Neural progenitor cell (in vitro differentiated cells): Measurements from ENCODE around the gene PCDHB9. TPM values are rescaled to one million over a fixed set of nuclear protein-coding genes. Genes with fewer than 3 reads are reported as not detected.
"Not testable (repeated sequence)": the region's sequence is repeated elsewhere in the genome, so short reads cannot be mapped to it uniquely, and the experiment has no call there.

Experiments used
- DNase-seq: peaks from one replicate; pipeline ENCODE4 v3.0.0-alpha.2; 2016; ENCODE audit warnings: low spot score
- H2AFZ ChIP-seq: fragments of 200-600 bp; sonication (generic); replicated peaks from 2 replicates; pipeline ENCODE4 v1.6.1; 2016; ENCODE audit warnings: antibody characterized with exemption
- H3F3A ChIP-seq: fragments of 200-600 bp; sonication (generic); 2 replicates; pipeline ENCODE4 v1.6.1; 2016; ENCODE audit warnings: antibody characterized with exemption, low read depth
- H3K27ac ChIP-seq: fragments of 200-600 bp; sonication (generic); 2 replicates; pipeline ENCODE4 v1.5.1; 2016; ENCODE audit warnings: mild to moderate bottlenecking
- H3K27me3 ChIP-seq: fragments of 200-600 bp; sonication (generic); 2 replicates; pipeline ENCODE4 v1.6.1; 2016; ENCODE audit warnings: mild to moderate bottlenecking, moderate library complexity
- H3K36me3 ChIP-seq: fragments of 200-600 bp; sonication (generic); 2 replicates; pipeline ENCODE4 v1.5.1; 2016
- H3K4me1 ChIP-seq: fragments of 200-600 bp; sonication (generic); 2 replicates; pipeline ENCODE4 v1.6.1; 2016; ENCODE audit warnings: mixed run types
- H3K4me2 ChIP-seq: fragments of 200-600 bp; sonication (generic); 2 replicates; pipeline ENCODE4 v1.6.1; 2016
- H3K4me3 ChIP-seq: fragments of 200-600 bp; sonication (generic); 2 replicates; pipeline ENCODE4 v1.5.1; 2016
- H3K79me2 ChIP-seq: fragments of 200-600 bp; sonication (generic); 2 replicates; pipeline ENCODE4 v1.6.1; 2016; ENCODE audit warnings: low read depth
- H3K9ac ChIP-seq: fragments of 200-600 bp; sonication (generic); 2 replicates; pipeline ENCODE4 v1.6.1; 2016
- H3K9me3 ChIP-seq: fragments of 200-600 bp; sonication (generic); 2 replicates; pipeline ENCODE4 v1.5.1; 2016; ENCODE audit warnings: low read depth
- H4K20me1 ChIP-seq: fragments of 200-600 bp; sonication (generic); 2 replicates; pipeline ENCODE4 v1.6.1; 2016; ENCODE audit warnings: low read depth
- H3K27ac Mint-ChIP-seq: 3 replicates; pipeline ENCODE4 v1.8.0; 2021; ENCODE audit warnings: mixed read lengths
- H3K27me3 Mint-ChIP-seq: 2 replicates; pipeline ENCODE4 v1.8.0; 2022; ENCODE audit warnings: low read depth, mild to moderate bottlenecking, inconsistent platforms, moderate library complexity, mixed read lengths; ENCODE audit not compliant: insufficient read depth
- H3K36me3 Mint-ChIP-seq: 3 replicates; pipeline ENCODE4 v1.8.0; 2021; ENCODE audit warnings: mixed read lengths
- H3K4me1 Mint-ChIP-seq: 3 replicates; pipeline ENCODE4 v1.8.0; 2021; ENCODE audit warnings: mixed read lengths
- H3K4me3 Mint-ChIP-seq: 3 replicates; pipeline ENCODE4 v1.8.0; 2021; ENCODE audit warnings: mild to moderate bottlenecking, moderate library complexity, mixed read lengths
- H3K9me3 Mint-ChIP-seq: 3 replicates; pipeline ENCODE4 v1.8.0; 2020; ENCODE audit warnings: mixed read lengths
- CTCF ChIP-seq: fragments of 200-600 bp; sonication (generic); IDR thresholded peaks from 2 replicates; pipeline ENCODE4 v1.5.1; 2017; ENCODE audit warnings: antibody characterized with exemption, mild to moderate bottlenecking
- EZH2 ChIP-seq: fragments of 200-600 bp; sonication (generic); IDR thresholded peaks from 2 replicates; pipeline ENCODE4 v1.6.1; 2017; ENCODE audit warnings: antibody characterized with exemption, mild to moderate bottlenecking, moderate library complexity
- EZH2phosphoT487 ChIP-seq: fragments of 200-600 bp; sonication (generic); IDR thresholded peaks from 2 replicates; pipeline ENCODE4 v1.6.1; 2017; ENCODE audit warnings: antibody characterized with exemption
- total RNA-seq: library from RNA; depleted of rRNA; stranded (reverse); fragments of >200 nt; gene quantifications from 2 replicates; pipeline ENCODE4 v1.2.3, GENCODE V29; 2015; ENCODE audit warnings: low replicate concordance

Gene PCDHB9
- total RNA-seq, 1 donor from 2014 or later: 4.6 TPM

GRCh38 chr5:141180313-141180712 lies 6.6 kb upstream of the PCDHB9 start:
- H3K27me3 Mint-ChIP-seq: peaks cover 6% of the 10 kb centered on the region
- no peaks in the 10 kb centered on the region for H3F3A ChIP-seq
- no peaks in the 10 kb centered on the region for H3K27me3 ChIP-seq
- H3K27ac ChIP-seq: no peak overlapping the region
- H3K79me2 ChIP-seq: no peaks in the 10 kb centered on the region
- no peak overlapping the region for H3K4me3 Mint-ChIP-seq
- H3K9me3 Mint-ChIP-seq: peaks cover 33% of the 10 kb centered on the region
- no peaks in the 10 kb centered on the region for H3K4me1 ChIP-seq
- no peaks in the 10 kb centered on the region for H3K9me3 ChIP-seq
- H3K4me2 ChIP-seq: no peak overlapping the region
- no peak overlapping the region for H3K9ac ChIP-seq
- no peak overlapping the region for H2AFZ ChIP-seq
- H4K20me1 ChIP-seq: no peaks in the 10 kb centered on the region
- no peak overlapping the region for H3K4me3 ChIP-seq
- no peak for DNase-seq
- no peak overlapping the region for H3K27ac Mint-ChIP-seq
- H3K4me1 Mint-ChIP-seq: no peaks in the 10 kb centered on the region
- H3K36me3 ChIP-seq: no peaks in the 10 kb centered on the region
- peaks cover 14% of the 10 kb centered on the region for H3K36me3 Mint-ChIP-seq
- no peak for TF ChIP-seq CTCF
- TF ChIP-seq EZH2phosphoT487: no peak
- no peak for TF ChIP-seq EZH2

GRCh38 chr5:141182248-141182647 lies 4.7 kb upstream of the PCDHB9 start, which contains the start of gene PCDHB16:
TSS of gene PCDHB16 (plus strand) at chr5:141182387. CDS start at chr5:141182560, 173 bp downstream.
- H3K36me3 Mint-ChIP-seq: peaks cover 14% of the 10 kb centered on the region
- H3K4me3 ChIP-seq: peak within 1 kb of the TSS; percentile 44
- no peaks in the 10 kb centered on the region for H3K79me2 ChIP-seq
- peaks cover 6% of the 10 kb centered on the region for H3K27me3 Mint-ChIP-seq
- H3K4me1 Mint-ChIP-seq: no peaks in the 10 kb centered on the region
- no peak for TF ChIP-seq EZH2
- TF ChIP-seq CTCF: peak; percentile 72
- TF ChIP-seq EZH2phosphoT487: no peak
- H2AFZ ChIP-seq: peak within 1 kb of the TSS; percentile 96
- H4K20me1 ChIP-seq: no peaks in the 10 kb centered on the region
- no peak within 1 kb of the TSS for H3K27ac ChIP-seq
- H3F3A ChIP-seq: no peaks in the 10 kb centered on the region
- peaks cover 37% of the 10 kb centered on the region for H3K9me3 Mint-ChIP-seq
- no peaks in the 10 kb centered on the region for H3K27me3 ChIP-seq
- DNase-seq: peak; percentile 79
- H3K4me3 Mint-ChIP-seq: peak within 1 kb of the TSS; percentile 78
- no peaks in the 10 kb centered on the region for H3K36me3 ChIP-seq
- peak within 1 kb of the TSS; percentile 55 for H3K4me2 ChIP-seq
- H3K9me3 ChIP-seq: no peaks in the 10 kb centered on the region
- H3K4me1 ChIP-seq: no peaks in the 10 kb centered on the region
- H3K27ac Mint-ChIP-seq: peak within 1 kb of the TSS; percentile 94
- no peak within 1 kb of the TSS for H3K9ac ChIP-seq

- H3K4me3 Mint-ChIP-seq: not testable (repeated sequence)
Observed at GRCh38 chr5:141184117-141184855, 2.7 kb upstream of the PCDHB9 start.

GRCh38 chr5:141188682-141189081 lies 1.7 kb downstream of the PCDHB9 start:
- not testable (repeated sequence) for H3K27me3 Mint-ChIP-seq, H3K27ac Mint-ChIP-seq, H4K20me1 ChIP-seq, H3K9me3 ChIP-seq, H3K36me3 ChIP-seq, H3K4me3 Mint-ChIP-seq, H3K27ac ChIP-seq, H3K4me2 ChIP-seq, H2AFZ ChIP-seq, H3K27me3 ChIP-seq, H3K9ac ChIP-seq, H3K4me1 ChIP-seq, DNase-seq, H3F3A ChIP-seq, H3K79me2 ChIP-seq, H3K4me1 Mint-ChIP-seq, H3K4me3 ChIP-seq
- peaks cover 55% of the 10 kb centered on the region for H3K9me3 Mint-ChIP-seq
- H3K36me3 Mint-ChIP-seq: peaks cover 18% of the 10 kb centered on the region

More at GRCh38 chr5:141184117-141184855, 2.7 kb upstream of the PCDHB9 start:
- H2AFZ ChIP-seq, H3F3A ChIP-seq, H3K4me3 ChIP-seq, H3K27me3 ChIP-seq, H3K36me3 ChIP-seq, H3K4me1 ChIP-seq, H3K9ac ChIP-seq, H3K27ac ChIP-seq, H3K27me3 Mint-ChIP-seq, H3K9me3 ChIP-seq, H3K27ac Mint-ChIP-seq, DNase-seq, H3K79me2 ChIP-seq, H3K4me2 ChIP-seq, H4K20me1 ChIP-seq, H3K4me1 Mint-ChIP-seq: not testable (repeated sequence)
- Mint-ChIP-seq H3K9me3 (peaks cover 44% of the 10 kb centered on the region), H3K36me3 (peaks cover 18% of the 10 kb centered on the region)

DNA sequence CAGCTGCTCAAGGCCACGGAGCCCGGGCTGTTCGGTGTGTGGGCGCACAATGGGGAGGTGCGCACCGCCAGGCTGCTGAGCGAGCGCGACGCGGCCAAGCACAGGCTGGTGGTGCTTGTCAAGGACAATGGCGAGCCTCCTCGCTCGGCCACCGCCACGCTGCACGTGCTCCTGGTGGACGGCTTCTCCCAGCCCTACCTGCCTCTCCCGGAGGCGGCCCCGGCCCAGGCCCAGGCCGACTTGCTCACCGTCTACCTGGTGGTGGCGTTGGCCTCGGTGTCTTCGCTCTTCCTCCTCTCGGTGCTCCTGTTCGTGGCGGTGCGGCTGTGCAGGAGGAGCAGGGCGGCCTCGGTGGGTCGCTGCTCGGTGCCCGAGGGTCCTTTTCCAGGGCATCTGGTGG lies 2.2 kb downstream of the PCDHB9 start:
- not testable (repeated sequence) for H3F3A ChIP-seq, H3K9ac ChIP-seq, H3K27ac Mint-ChIP-seq, H3K27me3 ChIP-seq, H3K4me3 Mint-ChIP-seq, H3K79me2 ChIP-seq, H3K27ac ChIP-seq, H3K27me3 Mint-ChIP-seq, H3K36me3 ChIP-seq, DNase-seq, H3K4me1 Mint-ChIP-seq, H3K4me2 ChIP-seq, H3K4me1 ChIP-seq, H2AFZ ChIP-seq, H3K9me3 ChIP-seq, H3K4me3 ChIP-seq, H4K20me1 ChIP-seq
- peaks cover 54% of the 10 kb centered on the region for H3K9me3 Mint-ChIP-seq
- peaks cover 17% of the 10 kb centered on the region for H3K36me3 Mint-ChIP-seq
